NCI-H2107 treated with DMSO at 0.1 percent for 48 hours (cell line): ENCODE results near the gene NFATC4.
"Not testable (repeated sequence)": the region's sequence is repeated elsewhere in the genome, so short reads cannot be mapped to it uniquely, and the experiment has no call there.

Source experiments
- DNase-seq: peaks from one replicate; lab custom pipeline; 2025; ENCODE audit not compliant: unreplicated experiment; lab: John Stamatoyannopoulos, UW

Gene NFATC4

DNA sequence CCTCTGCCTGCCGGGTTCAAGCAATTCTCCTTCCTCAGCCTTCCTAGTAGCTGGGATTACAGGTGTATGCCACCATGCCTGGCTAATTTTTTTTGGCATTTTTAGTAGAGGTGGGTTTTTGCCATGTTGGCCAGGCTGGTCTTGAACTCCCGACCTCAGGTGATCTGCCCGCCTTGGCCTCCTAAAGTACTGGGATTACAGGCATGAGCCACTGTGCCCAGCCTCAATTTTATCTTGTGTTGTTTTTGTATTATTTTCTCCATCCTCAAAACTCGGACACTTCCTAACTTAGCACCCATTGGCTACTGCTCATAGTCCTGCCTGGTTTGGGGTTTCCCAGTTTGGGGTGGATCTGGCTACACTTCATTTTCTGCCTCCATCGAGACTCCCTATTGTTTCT, 19.6 kb downstream of the NFATC4 start:
- DNase-seq = not testable (repeated sequence)

DNA sequence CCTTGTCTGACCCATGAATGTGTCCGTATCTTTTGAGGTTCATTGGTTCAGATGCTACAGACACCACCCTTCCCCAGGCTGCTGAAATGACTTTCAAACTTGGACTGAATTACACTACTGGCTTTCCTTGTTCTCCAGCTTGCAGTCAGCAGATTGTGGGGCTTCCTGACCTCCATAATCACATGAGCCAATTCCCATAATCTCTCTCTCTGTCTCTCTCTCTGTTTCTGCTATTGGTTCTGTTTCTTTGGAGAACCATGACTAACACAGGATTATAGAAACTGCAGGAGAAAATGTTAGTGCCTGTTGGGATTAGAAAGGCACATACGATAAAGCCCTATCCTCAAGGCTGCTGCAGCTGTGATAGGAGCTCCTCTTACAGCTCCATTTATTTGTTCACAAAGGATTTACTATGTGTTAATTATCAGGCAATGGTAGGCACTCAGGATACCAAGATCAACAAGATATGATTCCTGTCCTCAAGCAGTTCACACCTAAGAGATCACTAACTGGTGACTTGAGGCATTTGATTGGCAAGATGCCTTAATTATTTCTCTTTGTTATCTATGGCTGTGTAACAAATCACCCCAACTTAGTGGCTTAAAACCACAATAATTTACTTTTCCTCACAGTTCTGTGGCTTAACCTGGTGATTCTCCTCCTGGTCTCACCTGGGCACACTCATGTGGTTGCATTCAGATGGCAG, 20.6 kb downstream of the NFATC4 start:
- no peak for DNase-seq

DNA sequence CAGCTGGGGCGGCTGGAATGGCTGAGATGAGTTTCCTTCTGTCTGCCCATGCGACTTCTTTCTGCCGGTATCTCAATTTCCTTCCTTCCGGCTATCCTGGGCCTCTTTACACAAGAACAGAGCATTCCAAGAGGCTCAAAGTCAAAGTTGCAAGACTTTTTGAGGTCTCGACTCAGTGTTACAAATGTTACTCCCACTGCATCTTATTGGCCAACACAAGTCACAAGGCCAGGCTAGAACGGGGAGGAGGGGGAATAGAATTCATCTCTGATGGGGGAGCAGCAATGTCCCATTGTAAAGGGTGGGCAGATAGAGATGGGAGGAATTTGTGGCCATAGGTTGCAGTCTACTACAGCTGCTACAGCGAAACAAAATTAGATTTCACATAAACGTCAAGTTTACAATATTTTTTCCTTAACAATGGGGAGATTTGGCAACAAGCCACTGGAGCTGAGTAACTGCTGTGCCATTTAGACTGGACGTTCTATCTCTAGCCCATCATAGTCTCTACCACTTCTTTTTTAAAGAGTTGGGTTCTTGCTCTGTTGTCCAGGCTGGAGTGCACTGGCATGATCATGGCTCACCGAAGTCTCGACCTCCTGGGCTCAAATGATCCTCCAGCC, 21.4 kb downstream of the NFATC4 start:
- DNase-seq = no peak

DNA sequence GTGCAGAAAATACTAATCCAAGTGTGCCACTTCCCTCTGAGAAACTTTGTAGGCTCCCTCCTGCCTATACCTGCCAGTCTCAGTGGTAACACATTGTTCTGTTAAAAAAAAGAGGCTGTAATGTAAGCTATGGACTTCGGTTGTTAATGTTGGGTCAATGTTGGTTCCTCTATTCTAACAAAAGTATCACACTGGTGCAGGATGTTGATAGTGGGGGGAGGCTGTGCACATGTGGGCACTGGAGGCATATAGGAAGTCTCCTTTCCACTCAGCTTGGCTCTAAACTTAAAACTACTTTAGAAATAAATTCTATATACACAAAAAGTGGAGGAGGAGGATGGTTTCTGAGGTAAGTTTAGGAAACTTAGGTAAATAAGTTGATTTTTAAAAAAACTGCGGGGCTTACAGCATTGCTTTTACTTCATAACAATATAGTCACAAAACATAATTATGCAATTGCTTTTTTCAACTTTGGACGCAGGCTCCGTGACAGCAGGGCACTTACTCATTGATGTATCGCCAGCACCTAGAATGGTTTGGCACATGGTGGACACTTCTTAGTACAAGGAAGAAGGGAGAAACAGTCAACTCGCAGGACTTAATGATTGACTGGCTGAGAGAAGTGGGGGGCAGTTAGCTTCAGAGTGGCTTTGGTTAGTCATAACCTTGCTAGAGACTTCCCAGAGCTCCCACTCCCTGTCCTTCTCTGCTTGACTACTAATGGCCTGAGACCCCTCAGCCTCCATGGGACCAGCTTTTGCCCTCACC, 22.9 kb downstream of the NFATC4 start:
- DNase-seq = no peak

DNA sequence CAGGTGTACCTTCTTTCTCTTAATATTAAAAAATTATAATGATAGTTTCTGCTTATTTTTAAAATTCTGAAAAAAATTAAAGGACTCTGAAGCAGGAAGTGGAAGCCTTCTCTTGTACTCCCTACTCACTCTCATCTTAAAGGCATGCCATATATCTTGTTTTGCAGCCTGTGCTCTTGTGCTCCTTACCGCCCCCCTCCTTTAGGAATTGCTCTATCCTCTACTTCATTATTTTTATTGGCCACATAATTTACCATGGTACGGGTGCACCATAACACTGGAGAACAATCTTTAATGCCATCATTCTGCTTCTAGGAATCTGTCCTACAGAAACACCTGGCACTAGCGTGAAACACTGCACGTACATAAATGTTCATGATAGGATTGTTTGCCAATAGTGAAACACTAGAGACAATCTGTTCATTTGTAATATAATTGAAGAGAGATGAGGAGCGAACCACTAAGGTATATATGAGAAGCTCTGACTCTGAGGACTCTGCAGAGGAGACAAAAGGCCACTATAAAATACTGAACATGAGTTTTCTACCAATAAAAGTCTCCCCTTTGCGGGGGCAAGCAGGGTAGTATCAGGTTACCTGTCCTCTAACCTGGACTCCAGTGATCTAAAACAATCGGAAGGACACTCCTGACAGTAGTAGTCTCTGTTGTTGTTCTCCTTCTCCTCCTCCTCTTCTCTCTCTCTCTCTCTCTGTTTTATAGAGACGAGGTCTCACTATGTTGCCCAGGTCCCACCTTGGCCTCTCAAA, 24.5 kb downstream of the NFATC4 start:
- DNase-seq = peak; percentile 58

DNA sequence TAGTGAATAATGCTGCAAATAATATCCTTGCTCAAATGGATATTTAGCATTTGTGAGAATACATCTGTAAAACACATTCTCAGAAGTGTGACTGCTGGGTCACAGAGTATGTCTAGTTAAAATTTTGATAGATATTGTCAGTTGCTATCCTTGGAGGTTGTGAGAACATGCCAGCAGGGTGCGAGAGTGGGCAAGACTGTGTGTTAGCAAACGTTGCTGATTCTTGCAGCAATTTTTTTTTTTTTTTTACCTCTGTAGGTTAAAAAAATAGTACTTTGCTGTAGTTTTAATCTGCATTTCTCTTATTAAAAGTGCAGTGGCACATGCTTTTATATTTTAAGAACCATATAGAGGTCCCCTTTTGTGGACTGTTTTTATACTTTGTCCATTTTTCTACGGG, 26.3 kb downstream of the NFATC4 start:
- DNase-seq = no peak

DNA sequence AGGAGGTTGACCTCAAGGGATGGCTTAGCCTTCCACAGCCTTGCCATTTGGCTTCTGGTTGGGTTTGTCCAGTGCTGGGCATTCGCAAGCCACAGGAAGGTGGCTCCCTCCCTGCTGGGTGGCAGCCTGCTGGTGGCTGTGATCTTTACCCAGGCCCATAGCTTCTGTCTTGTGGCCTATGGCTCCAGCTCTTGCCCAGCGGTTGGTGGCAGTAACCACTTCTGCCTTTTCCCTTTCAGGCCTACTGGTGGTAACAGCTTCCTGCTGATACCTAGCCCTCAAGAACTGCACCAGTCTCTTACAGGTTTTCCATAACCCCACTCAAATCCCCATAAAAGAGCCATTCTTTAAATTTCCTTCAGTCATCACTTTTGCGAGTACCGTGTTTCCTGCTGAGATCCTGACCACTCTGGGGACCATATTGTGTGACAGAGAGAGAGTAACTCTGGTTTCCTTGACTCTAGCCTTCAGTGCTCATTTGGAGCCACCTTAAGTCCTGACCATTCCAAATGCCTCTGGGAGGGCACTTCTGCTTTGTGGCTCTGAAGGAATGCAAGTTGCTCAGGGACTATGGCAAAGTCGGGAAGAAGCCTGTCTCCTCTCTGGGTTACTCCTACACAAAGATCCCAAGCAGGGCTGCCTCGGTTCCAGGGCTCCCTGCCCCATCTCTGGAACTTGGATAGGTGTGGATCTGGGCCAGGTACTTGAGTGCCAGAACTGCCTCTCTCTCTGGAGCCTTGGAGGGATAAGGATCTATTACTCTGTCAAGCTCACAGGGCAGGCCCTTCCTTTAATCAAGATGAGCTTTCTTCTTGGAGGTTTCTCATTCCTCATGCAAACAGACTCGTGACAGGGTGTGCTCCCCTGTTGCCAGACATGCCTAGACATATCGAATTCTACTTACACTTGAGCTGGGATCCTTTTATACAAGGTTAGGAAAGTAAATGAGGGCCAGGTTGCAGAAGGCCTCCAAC, 27.9 kb downstream of the NFATC4 start:
- no peak for DNase-seq

DNA sequence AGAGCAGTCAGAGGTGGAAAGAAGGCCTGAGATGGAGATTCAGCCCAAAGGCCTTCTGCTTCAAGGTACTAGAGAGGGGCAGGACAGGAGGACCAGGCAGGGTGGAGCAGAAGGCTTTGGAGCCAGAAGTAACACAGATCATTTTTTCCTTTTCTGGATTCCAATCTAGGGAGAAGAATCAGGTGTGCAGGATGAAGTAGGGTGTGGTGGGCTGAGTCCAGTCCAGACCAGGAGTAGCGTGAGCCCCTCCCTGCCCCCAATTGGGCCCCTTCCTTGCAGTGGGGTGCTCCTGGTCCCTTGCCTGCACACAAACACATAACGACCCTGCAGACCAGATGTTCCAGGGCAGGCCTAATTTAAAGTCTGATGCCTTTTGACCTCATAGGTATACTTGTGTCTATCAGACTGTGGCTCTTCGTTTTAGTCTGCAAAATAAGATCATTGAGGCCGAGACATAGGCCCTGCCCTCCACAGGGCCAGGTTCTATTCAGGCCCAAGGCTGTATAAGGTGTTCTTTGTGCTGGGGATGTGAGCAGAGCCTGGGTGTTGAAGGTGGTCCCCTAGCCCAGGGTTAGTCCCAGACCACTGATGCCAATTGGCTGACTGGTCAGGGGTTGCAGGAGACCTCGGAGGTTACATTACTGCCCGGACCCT, 29.8 kb downstream of the NFATC4 start:
- no peak for DNase-seq

DNA sequence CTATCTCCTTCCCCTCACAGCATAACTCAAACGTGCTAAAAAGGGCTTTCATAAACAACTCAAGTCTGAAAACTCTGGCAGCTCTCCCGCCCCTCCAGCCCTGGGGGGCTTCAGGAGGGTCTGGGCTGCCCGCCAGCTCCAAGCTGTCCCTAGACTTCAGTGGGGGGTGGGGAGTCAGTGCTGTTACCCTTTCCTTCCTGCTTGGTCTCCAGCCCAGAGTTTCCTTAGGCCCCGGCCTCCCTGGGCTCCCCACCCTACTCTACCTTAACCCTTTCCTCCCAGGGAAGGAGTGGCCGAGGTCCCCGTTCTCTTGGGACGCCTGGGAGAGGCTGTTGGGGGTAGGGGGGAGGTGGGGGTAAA, 30.3 kb downstream of the NFATC4 start:
- DNase-seq = no peak

DNA sequence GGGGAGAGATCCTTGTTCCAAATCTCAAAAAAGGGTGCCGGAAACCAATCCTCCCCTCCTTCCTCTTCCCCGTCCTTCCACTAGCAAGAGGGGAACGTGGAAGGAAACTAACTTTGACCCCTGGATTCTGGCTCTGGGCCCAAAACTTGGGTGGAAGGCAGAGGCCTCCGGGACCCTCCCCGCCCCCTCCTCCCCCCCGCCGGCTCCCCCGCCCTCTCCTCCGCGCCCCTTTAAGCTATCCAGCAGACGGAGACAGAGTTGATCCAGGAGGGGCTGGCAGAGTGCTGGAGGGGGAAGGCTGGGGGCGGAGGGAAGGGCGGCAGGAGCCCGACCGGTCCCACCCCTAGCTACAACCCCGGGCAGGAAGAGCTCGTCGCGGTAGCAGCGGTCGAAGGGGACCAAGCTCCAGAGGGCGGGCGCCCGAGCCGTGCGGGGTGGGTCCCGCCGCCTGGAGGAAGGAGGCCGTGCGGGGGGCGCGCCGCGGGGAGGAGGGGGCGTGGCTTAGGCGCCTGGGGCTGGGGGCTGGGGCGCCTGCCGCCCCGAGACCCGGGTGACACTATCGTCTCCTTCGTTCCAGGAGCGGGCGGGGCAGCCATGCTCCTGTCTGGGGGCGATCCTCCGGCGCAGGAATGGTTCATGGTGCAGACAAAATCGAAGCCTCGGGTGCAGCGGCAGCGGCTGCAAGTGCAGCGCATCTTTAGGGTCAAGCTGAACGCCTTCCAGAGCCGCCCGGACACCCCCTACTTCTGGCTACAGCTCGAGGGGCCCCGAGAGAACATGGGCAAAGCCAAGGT, 30.9 kb downstream of the NFATC4 start, which contains the start of gene NYNRIN:
NYNRIN (plus strand) TSS at position 351 of the 794 bp plus-strand sequence; CDS start at position 595, 244 bp downstream.
- DNase-seq = no peak

DNA sequence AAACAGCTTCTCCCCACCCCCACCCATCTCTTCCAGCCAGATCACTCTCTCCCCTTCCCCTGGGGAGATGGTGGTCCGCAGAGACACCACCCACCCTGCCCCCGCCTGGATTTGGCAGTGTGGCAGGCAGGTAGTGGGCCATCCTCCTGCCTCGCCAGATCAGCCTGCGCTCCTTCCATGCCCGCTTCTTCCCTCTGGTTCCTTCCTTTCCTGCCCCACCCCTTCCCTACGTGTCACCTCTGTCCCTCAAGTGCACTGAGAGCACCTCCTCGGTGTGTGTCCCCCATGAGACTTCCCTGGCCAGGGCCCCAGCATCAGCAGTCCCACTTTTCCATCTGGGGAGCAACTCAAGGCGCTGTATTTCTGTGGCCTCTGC, 31.5 kb downstream of the NFATC4 start:
- DNase-seq = no peak

DNA sequence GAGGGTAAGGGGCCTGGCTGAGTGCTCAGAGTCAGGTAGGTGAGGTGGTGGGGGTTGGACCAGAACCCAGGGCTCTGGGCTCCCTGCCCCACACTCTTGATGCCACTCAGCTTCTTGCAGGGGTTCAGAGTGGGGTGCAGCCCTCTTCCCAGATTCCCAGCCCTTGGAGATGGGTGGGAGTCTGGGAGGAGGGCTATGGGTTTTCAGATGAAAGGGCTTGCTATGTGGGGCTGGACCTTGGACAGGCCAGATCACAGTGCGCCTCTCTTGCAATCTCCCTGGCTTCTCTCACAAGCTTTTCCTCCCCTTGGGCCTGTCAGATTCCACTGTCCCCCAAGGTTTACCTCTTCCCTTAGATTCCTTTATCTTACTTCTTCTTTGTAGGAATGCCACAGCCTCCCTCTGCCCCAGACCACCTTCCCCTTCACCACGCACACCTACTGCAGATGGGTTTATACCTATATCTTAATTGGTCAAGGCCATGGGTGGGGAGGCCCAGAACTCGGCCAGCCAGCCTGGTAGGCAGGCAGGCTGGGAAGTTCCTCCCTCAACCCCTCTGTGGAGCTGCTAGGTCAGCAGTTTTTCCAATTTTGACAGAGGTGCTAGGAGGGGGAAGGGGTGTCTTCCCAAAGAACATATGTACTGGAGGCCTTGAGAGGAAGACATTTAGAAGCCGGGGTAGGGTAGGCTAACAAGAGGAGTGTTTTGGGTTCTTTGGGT, 32.2 kb downstream of the NFATC4 start:
- DNase-seq = no peak

DNA sequence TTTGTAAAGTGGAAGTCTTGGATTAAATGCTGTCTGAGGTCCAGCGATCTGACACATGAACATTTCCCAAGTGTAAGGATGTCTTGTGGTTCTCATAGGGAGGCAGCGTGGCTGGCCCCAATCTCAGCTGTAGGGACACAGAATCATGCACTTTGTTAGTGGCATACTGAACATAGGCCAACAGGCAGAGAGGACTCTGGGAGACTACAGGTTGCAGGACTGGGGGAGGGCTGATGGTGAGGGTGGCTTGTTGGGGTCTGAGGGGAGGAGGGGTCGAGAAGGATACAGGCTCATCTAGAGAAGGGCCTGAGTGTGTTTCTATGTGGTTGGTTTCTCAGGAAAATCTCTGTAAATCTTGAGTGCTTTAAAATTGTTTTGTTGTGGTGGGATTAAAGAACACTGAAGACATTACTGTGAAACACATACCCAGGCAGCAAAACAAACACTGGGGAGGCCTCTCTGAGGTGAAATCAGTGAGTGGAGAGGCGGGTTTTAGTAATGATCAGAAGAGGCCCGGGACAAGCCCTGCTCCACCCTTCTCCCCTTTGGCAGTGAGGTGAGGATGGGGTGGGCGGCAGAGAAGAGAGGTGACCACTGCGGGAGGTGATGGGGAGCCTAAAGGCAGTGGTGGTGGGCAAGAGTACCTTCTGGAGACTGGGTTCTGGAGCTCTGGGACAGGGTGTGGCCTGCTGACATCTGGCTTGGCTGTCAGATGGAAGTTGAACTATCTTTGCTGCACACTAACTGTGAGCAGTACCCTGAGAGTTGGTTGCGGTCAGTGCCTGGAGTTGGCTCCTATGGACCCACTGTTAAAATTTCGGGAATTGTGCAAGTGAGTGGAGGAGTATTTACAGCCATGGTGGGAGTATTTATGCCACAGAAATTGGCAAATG, 34.1 kb downstream of the NFATC4 start:
- no peak for DNase-seq

DNA sequence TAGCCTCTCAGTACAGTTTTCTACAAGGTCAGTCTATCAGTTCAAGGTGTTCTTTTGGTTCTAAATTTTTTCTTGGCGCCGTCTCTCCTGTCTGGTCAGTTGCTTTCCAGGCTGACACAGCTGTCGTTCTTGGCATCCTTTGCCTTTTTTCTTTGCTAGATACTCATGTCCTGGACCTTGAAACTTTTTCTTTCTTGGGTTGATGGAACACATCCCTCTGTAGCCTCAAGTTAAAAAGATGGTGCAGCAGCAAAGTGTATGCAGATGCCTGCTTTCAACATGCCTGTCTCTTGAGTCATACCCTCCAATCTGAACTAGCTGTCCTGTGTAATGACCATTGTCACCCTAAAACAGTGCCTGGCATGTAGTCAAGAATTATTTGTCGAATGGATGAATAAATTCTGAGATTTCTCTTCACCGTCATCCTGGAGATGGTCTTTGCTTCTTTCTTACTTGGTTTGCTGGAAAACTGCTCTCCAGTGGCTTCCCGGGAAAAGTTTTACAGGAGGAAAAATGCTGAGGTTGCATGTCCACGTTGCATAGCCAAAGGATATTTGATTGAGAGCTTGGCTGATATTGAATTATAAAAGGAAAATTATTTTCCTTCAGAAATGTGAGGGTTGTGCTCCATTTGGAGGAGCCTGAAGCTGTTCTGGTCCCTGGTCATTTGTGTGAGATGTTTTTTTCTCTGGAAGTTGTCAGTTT, 35.5 kb downstream of the NFATC4 start:
- DNase-seq = no peak

DNA sequence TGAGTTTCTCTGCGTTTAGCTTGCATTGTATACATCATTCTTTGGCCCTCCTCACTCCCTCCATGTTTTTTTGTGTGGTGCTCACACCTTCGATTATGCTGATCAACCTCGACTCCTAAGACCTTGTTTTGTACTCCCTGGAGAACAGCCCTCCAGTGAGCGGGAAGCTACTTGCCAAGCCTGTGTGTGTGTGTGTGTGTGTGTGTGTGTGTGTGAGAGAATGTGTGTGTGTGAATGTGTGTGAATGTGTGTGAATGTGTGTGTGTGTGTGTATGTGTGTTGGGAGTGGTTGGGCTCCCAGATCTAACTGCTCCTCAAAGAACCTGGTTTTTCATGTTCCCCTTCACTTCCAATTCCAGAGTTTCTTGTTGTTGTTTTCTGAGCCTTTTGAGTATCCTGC, 36.8 kb downstream of the NFATC4 start:
- no peak for DNase-seq

DNA sequence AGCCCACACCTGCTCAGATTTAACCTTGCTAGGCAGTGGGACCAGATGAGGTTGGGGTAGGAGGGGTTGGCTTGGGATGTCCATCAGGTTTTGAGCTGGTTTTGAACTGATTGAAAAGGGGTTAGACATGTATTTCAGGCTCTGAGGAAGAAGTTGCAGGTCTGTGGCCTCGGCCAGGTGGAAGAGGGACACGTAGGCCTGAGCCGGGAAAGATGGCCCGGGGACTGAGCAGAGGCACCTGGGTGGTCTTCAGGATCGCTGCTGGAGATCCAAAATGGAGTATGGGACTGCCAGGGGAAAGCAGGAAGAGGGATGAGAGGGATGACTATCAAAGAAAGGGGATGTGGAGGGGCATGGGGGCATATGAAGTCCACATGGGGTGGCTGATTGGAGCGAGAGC, 38.4 kb downstream of the NFATC4 start:
- DNase-seq = no peak
